Keratinocyte (primary cell): ENCODE results near the gene SPRN.
"Not testable (repeated sequence)": the region's sequence is repeated elsewhere in the genome, so short reads cannot be mapped to it uniquely, and the experiment has no call there.

Experiments
- CTCF ChIP-seq, 3 experiments: IDR thresholded peaks in 1 of 3; conservative IDR thresholded peaks in 1 of 3; optimal IDR thresholded peaks in 1 of 3; 2 replicates in 2 of 3; 3 replicates in 1 of 3; pipeline versions ENCODE3 to v1.5.1; 2011; ENCODE audit warnings: low read length in 3 of 3, mild to moderate bottlenecking in 3 of 3, moderate library complexity in 2 of 3, control low read depth in 1 of 3, inconsistent platforms in 1 of 3; ENCODE audit not compliant: insufficient read depth in 2 of 3; ENCODE audit errors: extremely low read depth in 1 of 3
- EZH2 ChIP-seq: IDR thresholded peaks from one replicate; pipeline ENCODE4 v1.6.1; 2012; ENCODE audit warnings: inconsistent platforms, mild to moderate bottlenecking, low read length, moderate library complexity

- TF ChIP-seq CTCF (optimal IDR thresholded peaks at IDR 0.05 in 1 of 3, IDR thresholded peaks at IDR 0.05 in 1 of 3, conservative IDR thresholded peaks at IDR 0.05 in 1 of 3; ENCODE audit: extremely low read depth in 1 of 3, insufficient read depth in 2 of 3, low read length in 3 of 3); EZH2: not testable (repeated sequence)
Observed at GRCh38 chr10:133414401-133414800, 10.0 kb downstream of the SPRN start.
